Measurements from ENCODE around the gene TRABD2B.
A peak's percentile ranks its signal among the peaks of the same experiment; 100 is the strongest.

Gene TRABD2B

GRCh38 chr1:47738560-47739182 is 258.5 kb downstream of the TRABD2B start:
- Histone ChIP-seq H3K36me3 (ENCODE audit: low read length) (no peaks in the 10 kb centered on the region), H4K20me1 (ENCODE audit: low read depth, low read length) (no peaks in the 10 kb centered on the region), H3F3A (ENCODE audit: insufficient read depth) (no peaks in the 10 kb centered on the region), H3K4me2 (ENCODE audit: low read depth, low read length, poor library complexity, severe bottlenecking) (no peak overlapping the region), H3K27ac (ENCODE audit: low read depth, low read length) (no peak overlapping the region), H3K79me2 (ENCODE audit: insufficient read depth, low read length) (no peaks in the 10 kb centered on the region), H3K9ac (ENCODE audit: low read length) (no peak overlapping the region), H2AFZ (ENCODE audit: low read depth, low read length, severe bottlenecking) (no peak overlapping the region), H3K9me3 (ENCODE audit: insufficient read depth, low read length) (no peaks in the 10 kb centered on the region), H3K27me3 (ENCODE audit: low read length) (no peaks in the 10 kb centered on the region), H3K4me3 (ENCODE audit: insufficient read depth, low read length, poor library complexity, severe bottlenecking) (no peak overlapping the region), H3K9me2 (replicated peaks; ENCODE audit: insufficient read depth, low read length) (no peaks in the 10 kb centered on the region)
- no peak for TF ChIP-seq EZH2phosphoT487 (conservative IDR thresholded peaks at IDR 0.05; ENCODE audit: low read length)
- peak; percentile 35 for TF ChIP-seq CTCF (IDR thresholded peaks at IDR 0.05; ENCODE audit: insufficient read depth, low read length, poor library complexity, severe bottlenecking)

DNA sequence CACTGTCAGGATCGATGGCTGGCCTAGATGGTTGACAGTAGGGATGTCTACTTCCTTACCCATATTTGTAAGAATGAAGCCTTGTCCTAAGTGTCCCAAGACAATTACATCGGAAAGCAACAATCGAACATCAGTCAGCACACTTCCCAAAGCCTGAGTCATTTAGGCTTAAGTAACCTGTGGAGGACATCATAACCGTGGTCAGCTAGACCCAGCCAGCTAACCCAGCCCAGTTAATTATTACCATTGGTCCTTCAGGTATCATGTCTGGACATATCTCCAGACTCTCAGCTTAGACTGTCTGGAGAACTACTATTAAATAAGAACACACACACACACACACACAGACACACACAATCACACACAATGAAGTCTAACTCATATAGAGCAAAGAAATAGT is 264.7 kb downstream of the TRABD2B start:
- Histone ChIP-seq H3K4me3 (ENCODE audit: insufficient read depth, low read length, poor library complexity, severe bottlenecking) (no peak overlapping the region), H3K27ac (ENCODE audit: low read depth, low read length) (no peak overlapping the region), H3F3A (ENCODE audit: insufficient read depth) (no peaks in the 10 kb centered on the region), H3K4me2 (ENCODE audit: low read depth, low read length, poor library complexity, severe bottlenecking) (no peak overlapping the region), H3K9ac (ENCODE audit: low read length) (no peak overlapping the region), H3K27me3 (ENCODE audit: low read length) (no peaks in the 10 kb centered on the region), H4K20me1 (ENCODE audit: low read depth, low read length) (no peaks in the 10 kb centered on the region), H2AFZ (ENCODE audit: low read depth, low read length, severe bottlenecking) (no peak overlapping the region), H3K9me2 (replicated peaks; ENCODE audit: insufficient read depth, low read length) (no peaks in the 10 kb centered on the region), H3K79me2 (ENCODE audit: insufficient read depth, low read length) (no peaks in the 10 kb centered on the region), H3K9me3 (ENCODE audit: insufficient read depth, low read length) (no peaks in the 10 kb centered on the region), H3K36me3 (ENCODE audit: low read length) (no peaks in the 10 kb centered on the region)
- no peak for TF ChIP-seq CTCF (IDR thresholded peaks at IDR 0.05; ENCODE audit: insufficient read depth, low read length, poor library complexity, severe bottlenecking)
- TF ChIP-seq EZH2phosphoT487 (conservative IDR thresholded peaks at IDR 0.05; ENCODE audit: low read length), result no peak

- H3K9me2 ChIP-seq (replicated peaks; ENCODE audit: insufficient read depth, low read length), result no peaks in the 10 kb centered on the region
- no peaks in the 10 kb centered on the region for H3K79me2 ChIP-seq (ENCODE audit: insufficient read depth, low read length)
- no peak overlapping the region for H3K4me3 ChIP-seq (ENCODE audit: insufficient read depth, low read length, poor library complexity, severe bottlenecking)
- no peak overlapping the region for H3K9ac ChIP-seq (ENCODE audit: low read length)
- H2AFZ ChIP-seq (ENCODE audit: low read depth, low read length, severe bottlenecking), result no peak overlapping the region
- no peak overlapping the region for H3K27ac ChIP-seq (ENCODE audit: low read depth, low read length)
- no peaks in the 10 kb centered on the region for H3K27me3 ChIP-seq (ENCODE audit: low read length)
- no peaks in the 10 kb centered on the region for H3K9me3 ChIP-seq (ENCODE audit: insufficient read depth, low read length)
- H3K4me2 ChIP-seq (ENCODE audit: low read depth, low read length, poor library complexity, severe bottlenecking), result no peak overlapping the region
- H3F3A ChIP-seq (ENCODE audit: insufficient read depth), result no peaks in the 10 kb centered on the region
- H3K36me3 ChIP-seq (ENCODE audit: low read length), result no peaks in the 10 kb centered on the region
- TF ChIP-seq EZH2phosphoT487 (conservative IDR thresholded peaks at IDR 0.05; ENCODE audit: low read length) (no peak), CTCF (IDR thresholded peaks at IDR 0.05; ENCODE audit: insufficient read depth, low read length, poor library complexity, severe bottlenecking) (no peak)
- H4K20me1 ChIP-seq (ENCODE audit: low read depth, low read length), result no peaks in the 10 kb centered on the region
Measured at GRCh38 chr1:47731730-47732129, 265.5 kb downstream of the TRABD2B start.
